GM12878 (cell line): ENCODE results near the gene RASL10A. TPM values are rescaled to one million over a fixed set of nuclear protein-coding genes. Genes with fewer than 3 reads are reported as not detected.
A peak's percentile ranks its signal among the peaks of the same experiment; 100 is the strongest.
"Not testable (repeated sequence)": the region's sequence is repeated elsewhere in the genome, so short reads cannot be mapped to it uniquely, and the experiment has no call there.

Source experiments
- ATAC-seq: fragments of 200-7000 bp; cut with Tn5 transposase; 3 replicates; pipeline ENCODE4 v1.9.1; 2020; ENCODE audit warnings: mild to moderate bottlenecking, moderate library complexity
- BruUV-seq: library from RNA; stranded (reverse); fragments of 400-500 nt; replicated peaks from 2 replicates; lab custom pipeline; 2021; lab: Mats Ljungman, UMichigan
- CTCF ChIA-PET: fragments of 300-600 bp; sonication (Branson Sonifier 250); formaldehyde crosslinking; extraction: SDS; loops from one replicate; lab custom pipeline; 2021; ENCODE audit warnings: inconsistent platforms; lab: Yijun Ruan, JAX
- POLR2A ChIA-PET: fragments of 350-600 bp; formaldehyde crosslinking; extraction: SDS; loops from one replicate; lab custom pipeline; 2021; ENCODE audit warnings: inconsistent platforms; lab: Charles Lee
- RAD21 ChIA-PET: fragments of 300-600 bp; sonication (Branson Sonifier 250); formaldehyde crosslinking; loops from one replicate; lab custom pipeline; 2023; ENCODE audit warnings: antibody characterized with exemption; ENCODE audit not compliant: unreplicated experiment; lab: Charles Lee
- SMC1A ChIA-PET: fragments of 300-600 bp; sonication (Branson Sonifier 250); formaldehyde crosslinking; loops from one replicate; lab custom pipeline; 2023; ENCODE audit not compliant: unreplicated experiment, uncharacterized antibody; lab: Charles Lee
- DNase-seq: peaks from one replicate; pipeline ENCODE4 v3.0.0-alpha.2; 2011; ENCODE audit warnings: low read depth, low spot score
- FAIRE-seq: peaks from 3 replicates; lab custom pipeline; 2011; peaks lifted over from hg19 to GRCh38; lab: Jason Lieb, UNC
- H2AFZ ChIP-seq: 2 replicates; pipeline ENCODE4 v1.6.0; 2011; ENCODE audit warnings: low read depth, low read length, control low read depth; ENCODE audit not compliant: control insufficient read depth
- H3K27ac ChIP-seq: 2 replicates; pipeline ENCODE4 v1.5.1; 2011; ENCODE audit warnings: control low read depth; ENCODE audit not compliant: control insufficient read depth, insufficient read depth
- H3K27me3 ChIP-seq, 2 experiments: replicated peaks in 1 of 2; 2 replicates each; pipeline versions ENCODE4 v1.6.0 to v1.6.1; 2011; ENCODE audit warnings: low read length in 1 of 2; ENCODE audit not compliant: control insufficient read depth in 2 of 2, insufficient read depth in 2 of 2
- H3K36me3 ChIP-seq, 2 experiments: 2 replicates each; pipeline ENCODE4 v1.5.1; 2011; ENCODE audit warnings: low read length in 1 of 2; ENCODE audit not compliant: control insufficient read depth in 2 of 2, insufficient read depth in 2 of 2
- H3K4me1 ChIP-seq: 2 replicates; pipeline ENCODE4 v1.6.1; 2011; ENCODE audit warnings: mild to moderate bottlenecking, low read length, moderate library complexity, mixed read lengths; ENCODE audit not compliant: control insufficient read depth, insufficient read depth
- H3K4me2 ChIP-seq: 2 replicates; pipeline ENCODE4 v1.6.0; 2011; ENCODE audit warnings: control low read depth; ENCODE audit not compliant: control insufficient read depth, insufficient read depth
- H3K4me3 ChIP-seq: fragments of 200-600 bp; sonication (generic); 2 replicates; pipeline ENCODE4 v1.5.1; 2016
- H3K79me2 ChIP-seq: 2 replicates; pipeline ENCODE4 v1.6.0; 2011; ENCODE audit warnings: low read length; ENCODE audit not compliant: control insufficient read depth, insufficient read depth
- H3K9ac ChIP-seq: 2 replicates; pipeline ENCODE4 v1.8.0; 2011; ENCODE audit warnings: low read length, control low read depth, mixed read lengths; ENCODE audit not compliant: control insufficient read depth, insufficient read depth
- H3K9me3 ChIP-seq: replicated peaks from 3 replicates; pipeline ENCODE4 v1.5.1; 2011; ENCODE audit warnings: mild to moderate bottlenecking, low read length; ENCODE audit not compliant: control insufficient read depth, insufficient read depth
- H4K20me1 ChIP-seq: 2 replicates; pipeline ENCODE4 v1.6.0; 2011; ENCODE audit not compliant: control insufficient read depth, insufficient read depth
- TCF7 ChIP-seq: IDR thresholded peaks from 2 replicates; pipeline ENCODE4 v1.6.1; 2014; ENCODE audit warnings: antibody characterized with exemption, borderline replicate concordance
- ZSCAN29 ChIP-seq: fragments of 450-650 bp; IDR thresholded peaks from 2 replicates; pipeline ENCODE4 v1.6.1; 2017; ENCODE audit warnings: mild to moderate bottlenecking, moderate library complexity
- WGBS: methylation state at CpG from one replicate; pipeline ENCODE4 v1.1.6; 2016; ENCODE audit warnings: low lambda C conversion rate; ENCODE audit not compliant: insufficient replicate concordance, insufficient coverage; ENCODE audit errors: missing lambda C conversion rate; 5-methylcytosine and 5-hydroxymethylcytosine counted together
- in situ Hi-C: fragments of 300-500 bp; cut with MboI; formaldehyde crosslinking; loops from 9 replicates; pipeline ENCODE4 v1.14.3; 2018; ENCODE audit warnings: mixed read lengths
- intact Hi-C: fragments of 100-400 bp; cut with micrococcal nuclease; formaldehyde crosslinking; loops from one replicate; pipeline ENCODE4 v1.14.2; 2022; ENCODE audit not compliant: unreplicated experiment
- polyA plus RNA-seq, 11 experiments: library from polyadenylated mRNA; depleted of rRNA in 4 of 11; unstranded in 6 of 11; stranded (reverse) in 5 of 11; fragments of >200 nt; fragmentation: Nextera tagmentation in 4 of 11; fragmentation: Illumina TruSeq in 1 of 11; extraction: Ambion mirVana in 4 of 11; extraction: Trizol in 1 of 11; gene quantifications; 1 replicate in 1 of 11; 2 replicates in 10 of 11; pipeline versions ENCODE4 v1.2.1 to v1.2.3, GENCODE V29; 2011 to 2016; ENCODE audit warnings: inconsistent platforms in 2 of 11, missing spikeins in 2 of 11, low read depth in 1 of 11
- total RNA-seq, 4 experiments: library from RNA; depleted of rRNA in 3 of 4; stranded (reverse); fragments of >200 nt in 3 of 4; fragmentation: Illumina TruSeq in 1 of 4; extraction: Trizol in 1 of 4; gene quantifications; 2 replicates each; pipeline versions ENCODE4 v1.2.1 to v1.2.3, GENCODE V29; 2013 to 2021
- TF ChIP-seq, protein P1 (sequence below), 3 experiments: IDR thresholded peaks in 2 of 3; conservative IDR thresholded peaks in 1 of 3; 2 replicates each; pipeline ENCODE4 v1.5.1; 2011; ENCODE audit warnings: low read depth in 3 of 3, low read length in 3 of 3, mild to moderate bottlenecking in 3 of 3, control low read depth in 2 of 3, moderate library complexity in 2 of 3, inconsistent platforms in 1 of 3, mixed read lengths in 1 of 3; ENCODE audit not compliant: control insufficient read depth in 2 of 3, insufficient read depth in 1 of 3; ENCODE audit errors: extremely low read depth in 1 of 3

RASL10A gene
- total and polyA plus RNA-seq, 10 of the 15 experiments (the other 5 are each of a cell fraction or from before 2014, with no cell fraction given), result 0.12 to 0.46 (median 0.21) TPM; not detected in 6

DNA sequence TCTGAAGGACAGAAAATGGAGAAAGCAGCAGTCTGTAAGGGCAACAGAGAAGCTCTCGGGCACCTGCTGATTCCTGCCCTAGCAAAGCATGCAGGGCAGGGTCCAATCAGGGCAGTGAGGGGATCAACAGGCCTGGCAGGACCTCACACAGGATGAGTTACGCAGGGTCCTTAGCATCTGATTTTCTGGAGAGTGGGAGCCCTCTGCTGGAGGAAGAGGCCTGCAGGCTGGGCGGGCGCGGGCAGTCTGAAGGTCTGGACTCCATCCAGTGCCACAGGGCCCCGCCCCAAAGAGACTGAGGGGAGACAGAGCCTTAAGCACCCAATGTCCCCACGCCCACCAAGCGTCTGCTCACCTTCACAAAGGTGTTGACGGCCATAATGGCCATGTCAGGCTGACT lies 44.0 kb upstream of the RASL10A start:
- CTCF ChIA-PET, result interaction anchor here (1.0 kb wide), 1 partner anchor 165 kb away, joined by 3 read pairs; no protein-coding TSS in a partner anchor
- no peak for DNase-seq
- Histone ChIP-seq H3K4me2 (no peak overlapping the region), H3K9me3 (no peaks in the 10 kb centered on the region), H2AFZ (no peak overlapping the region), H3K4me1 (peaks cover 8% of the 10 kb centered on the region), H3K79me2 (no peaks in the 10 kb centered on the region), H3K36me3 (peaks cover 29 to 30% of the 10 kb centered on the region in 2 experiments), H3K4me3 (no peak overlapping the region), H3K9ac (no peak overlapping the region), H4K20me1 (no peaks in the 10 kb centered on the region), H3K27ac (no peak overlapping the region), H3K27me3 (no peaks in the 10 kb centered on the region)
- no peak for FAIRE-seq
- ATAC-seq, result peak; percentile 31; the same call in 1 of the 3 replicates
- in situ Hi-C loops, result no loop called here
- 93% methylated on average over 8 of the region's 9 CpGs for WGBS
- SMC1A ChIA-PET, result no interaction called here
- POLR2A ChIA-PET, result interaction anchor here (0.5 kb wide), 1 partner anchor 125 kb away, joined by 3 read pairs; no protein-coding TSS in a partner anchor
- TF ChIP-seq ZSCAN29 (no peak), TCF7 (no peak)
- TF ChIP-seq, protein P1, sequence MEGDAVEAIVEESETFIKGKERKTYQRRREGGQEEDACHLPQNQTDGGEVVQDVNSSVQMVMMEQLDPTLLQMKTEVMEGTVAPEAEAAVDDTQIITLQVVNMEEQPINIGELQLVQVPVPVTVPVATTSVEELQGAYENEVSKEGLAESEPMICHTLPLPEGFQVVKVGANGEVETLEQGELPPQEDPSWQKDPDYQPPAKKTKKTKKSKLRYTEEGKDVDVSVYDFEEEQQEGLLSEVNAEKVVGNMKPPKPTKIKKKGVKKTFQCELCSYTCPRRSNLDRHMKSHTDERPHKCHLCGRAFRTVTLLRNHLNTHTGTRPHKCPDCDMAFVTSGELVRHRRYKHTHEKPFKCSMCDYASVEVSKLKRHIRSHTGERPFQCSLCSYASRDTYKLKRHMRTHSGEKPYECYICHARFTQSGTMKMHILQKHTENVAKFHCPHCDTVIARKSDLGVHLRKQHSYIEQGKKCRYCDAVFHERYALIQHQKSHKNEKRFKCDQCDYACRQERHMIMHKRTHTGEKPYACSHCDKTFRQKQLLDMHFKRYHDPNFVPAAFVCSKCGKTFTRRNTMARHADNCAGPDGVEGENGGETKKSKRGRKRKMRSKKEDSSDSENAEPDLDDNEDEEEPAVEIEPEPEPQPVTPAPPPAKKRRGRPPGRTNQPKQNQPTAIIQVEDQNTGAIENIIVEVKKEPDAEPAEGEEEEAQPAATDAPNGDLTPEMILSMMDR (IDR thresholded peaks at IDR 0.05 in 2 of 3, conservative IDR thresholded peaks at IDR 0.05 in 1 of 3; ENCODE audit: control insufficient read depth in 2 of 3, extremely low read depth in 1 of 3, insufficient read depth in 1 of 3, low read depth in 3 of 3, low read length in 3 of 3), result peak in 2 of 3 experiments; percentile 22 to 28; a peak in 1 of 6 replicates
- RAD21 ChIA-PET, result no interaction called here
- intact Hi-C loops, result no loop called here
- BruUV-seq, result no TSS peak

DNA sequence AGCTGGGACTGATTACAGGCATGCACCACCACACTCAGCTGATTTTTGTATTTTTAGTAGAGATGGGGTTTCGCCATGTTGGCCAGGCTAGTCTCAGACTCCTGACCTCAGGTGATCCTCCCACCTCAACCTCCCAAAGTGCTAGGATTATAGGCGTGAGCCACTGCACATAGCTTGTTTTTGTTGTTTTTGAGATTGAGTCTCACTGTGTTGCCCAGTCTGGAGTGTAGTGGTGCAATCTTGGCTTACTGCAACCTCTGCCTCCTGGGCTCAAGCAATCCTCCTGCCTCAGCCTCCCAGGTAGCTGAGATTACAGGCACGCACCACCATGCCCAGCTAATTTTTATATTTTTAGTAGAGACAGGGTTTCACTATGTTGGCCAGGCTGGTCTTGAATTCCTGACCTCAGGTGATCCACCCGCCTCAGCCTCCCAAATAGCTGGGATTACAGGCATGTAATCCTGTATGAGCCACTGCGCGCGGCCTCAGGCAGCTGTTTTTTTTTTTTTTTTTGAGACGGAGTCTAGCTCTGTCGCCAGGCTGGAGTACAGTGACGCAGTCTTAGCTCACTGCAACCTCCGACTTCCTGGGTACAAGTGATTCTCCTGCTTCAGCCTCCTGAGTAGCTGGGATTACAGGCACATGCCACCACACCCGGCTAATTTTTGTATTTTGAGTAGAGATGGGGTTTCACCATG lies 41.8 kb upstream of the RASL10A start:
- H3K4me2 ChIP-seq, H3K9ac ChIP-seq, RAD21 ChIA-PET, H3K4me1 ChIP-seq, in situ Hi-C loops, SMC1A ChIA-PET, FAIRE-seq, ATAC-seq, H3K9me3 ChIP-seq, H3K79me2 ChIP-seq, H2AFZ ChIP-seq, intact Hi-C loops, BruUV-seq, H3K27ac ChIP-seq, H3K27me3 ChIP-seq, H4K20me1 ChIP-seq, H3K4me3 ChIP-seq, DNase-seq: not testable (repeated sequence)
- H3K36me3 ChIP-seq, result peaks cover 38 to 44% of the 10 kb centered on the region in 2 experiments
- ChIA-PET POLR2A (interaction anchor here (0.6 kb wide), 2 partner anchors 66 to 159 kb away, joined by 3 read pairs; no protein-coding TSS in a partner anchor), CTCF (interaction anchor here (0.6 kb wide), 2 partner anchors 11 to 281 kb away, joined by 3 to 7 read pairs; no protein-coding TSS in a partner anchor)
- WGBS, result 97% methylated on average over 6 of the region's 12 CpGs
